GM03348 (cell line): ENCODE results near the gene SLC45A1.

Experiments used
- DNase-seq: peaks from one replicate; pipeline ENCODE4 v3.0.0; 2012; ENCODE audit warnings: low spot score

SLC45A1 gene

GRCh38 chr1:8352886-8353785 lies 35.2 kb downstream of the SLC45A1 start:
- no peak for DNase-seq

GRCh38 chr1:8354038-8354437 lies 36.1 kb downstream of the SLC45A1 start:
- no peak for DNase-seq

- no peak for DNase-seq
Observed at GRCh38 chr1:8355439-8356255, 37.7 kb downstream of the SLC45A1 start.

GRCh38 chr1:8356256-8357209 lies 38.6 kb downstream of the SLC45A1 start:
- DNase-seq: no peak

GRCh38 chr1:8357329-8358101 lies 39.6 kb downstream of the SLC45A1 start:
- no peak for DNase-seq

- DNase-seq: no peak
Observed at GRCh38 chr1:8358241-8358896, 40.5 kb downstream of the SLC45A1 start.

GRCh38 chr1:8358897-8359616 lies 41.1 kb downstream of the SLC45A1 start:
- DNase-seq: no peak

GRCh38 chr1:8359617-8360481 lies 41.9 kb downstream of the SLC45A1 start:
- DNase-seq: no peak

- no peak for DNase-seq
Observed at GRCh38 chr1:8360493-8361197, 42.7 kb downstream of the SLC45A1 start.

- DNase-seq: no peak
Observed at GRCh38 chr1:8361198-8361849, 43.4 kb downstream of the SLC45A1 start.

- DNase-seq: no peak
Observed at GRCh38 chr1:8362701-8363101, 44.8 kb downstream of the SLC45A1 start.

- DNase-seq: no peak
Observed at GRCh38 chr1:8363186-8363766, 45.4 kb downstream of the SLC45A1 start.

- DNase-seq: no peak
Observed at GRCh38 chr1:8363767-8364301, 45.9 kb downstream of the SLC45A1 start.

GRCh38 chr1:8364528-8365442 lies 46.9 kb downstream of the SLC45A1 start:
- DNase-seq: no peak

- no peak for DNase-seq
Observed at GRCh38 chr1:8365661-8366362, 47.9 kb downstream of the SLC45A1 start.
